ENCODE results near the gene IL10.

DNA sequence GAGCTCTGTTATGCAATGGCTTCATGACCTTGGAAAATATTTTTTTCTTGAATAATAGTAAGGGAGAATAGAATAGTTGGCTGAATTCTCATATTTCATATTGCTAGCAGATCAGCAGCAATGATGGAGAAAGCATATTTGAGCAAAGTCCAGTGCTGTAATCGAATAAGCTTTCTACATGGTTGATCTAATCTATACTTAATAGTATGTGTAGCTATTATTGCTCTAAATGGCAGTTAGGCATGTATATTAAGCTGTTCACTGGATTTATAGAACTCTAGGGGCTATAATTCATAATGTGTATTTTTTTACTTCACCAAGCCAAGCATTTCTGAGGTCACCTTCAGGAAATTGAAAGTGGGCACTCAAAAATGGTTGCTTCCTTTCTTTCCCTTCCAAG is 11.7 kb downstream of the IL10 start:
- TF ChIP-seq POLR2A (IDR thresholded peaks at IDR 0.05) (no peak), POLR2AphosphoS5 (IDR thresholded peaks at IDR 0.05; ENCODE audit: insufficient read depth in 1 of 2, low read depth in 1 of 2) (no peak)
- TF ChIP-seq, protein P1, sequence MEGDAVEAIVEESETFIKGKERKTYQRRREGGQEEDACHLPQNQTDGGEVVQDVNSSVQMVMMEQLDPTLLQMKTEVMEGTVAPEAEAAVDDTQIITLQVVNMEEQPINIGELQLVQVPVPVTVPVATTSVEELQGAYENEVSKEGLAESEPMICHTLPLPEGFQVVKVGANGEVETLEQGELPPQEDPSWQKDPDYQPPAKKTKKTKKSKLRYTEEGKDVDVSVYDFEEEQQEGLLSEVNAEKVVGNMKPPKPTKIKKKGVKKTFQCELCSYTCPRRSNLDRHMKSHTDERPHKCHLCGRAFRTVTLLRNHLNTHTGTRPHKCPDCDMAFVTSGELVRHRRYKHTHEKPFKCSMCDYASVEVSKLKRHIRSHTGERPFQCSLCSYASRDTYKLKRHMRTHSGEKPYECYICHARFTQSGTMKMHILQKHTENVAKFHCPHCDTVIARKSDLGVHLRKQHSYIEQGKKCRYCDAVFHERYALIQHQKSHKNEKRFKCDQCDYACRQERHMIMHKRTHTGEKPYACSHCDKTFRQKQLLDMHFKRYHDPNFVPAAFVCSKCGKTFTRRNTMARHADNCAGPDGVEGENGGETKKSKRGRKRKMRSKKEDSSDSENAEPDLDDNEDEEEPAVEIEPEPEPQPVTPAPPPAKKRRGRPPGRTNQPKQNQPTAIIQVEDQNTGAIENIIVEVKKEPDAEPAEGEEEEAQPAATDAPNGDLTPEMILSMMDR (IDR thresholded peaks at IDR 0.05), result no peak

All from vagina (tissue), 2 donors.